GM21526 (cell line): ENCODE measurements around the gene SLC39A11.
A peak's percentile ranks its signal among the peaks of the same experiment; 100 is the strongest.

Experiments used
- ATAC-seq: cut with Tn5 transposase; IDR thresholded peaks from one replicate; pipeline ENCODE4 v1.9.1; 2021; ENCODE audit warnings: moderate library complexity; ENCODE audit not compliant: unreplicated experiment, low FRiP score

SLC39A11 gene

GRCh38 chr17:72734613-72735012, 357.9 kb downstream of the SLC39A11 start:
- ATAC-seq: no peak

GRCh38 chr17:72733619-72734282, 358.7 kb downstream of the SLC39A11 start:
- no peak for ATAC-seq

- no peak for ATAC-seq
Observed at GRCh38 chr17:72732893-72733618, 359.4 kb downstream of the SLC39A11 start.

- no peak for ATAC-seq
Observed at GRCh38 chr17:72730077-72730476, 362.4 kb downstream of the SLC39A11 start.

- ATAC-seq: peak; percentile 91
Observed at GRCh38 chr17:72726936-72727335, 365.6 kb downstream of the SLC39A11 start.

GRCh38 chr17:72725433-72726068, 366.9 kb downstream of the SLC39A11 start:
- ATAC-seq: peak; percentile 42

GRCh38 chr17:72724267-72724666, 368.2 kb downstream of the SLC39A11 start:
- ATAC-seq: no peak

- no peak for ATAC-seq
Observed at GRCh38 chr17:72723711-72724110, 368.8 kb downstream of the SLC39A11 start.

GRCh38 chr17:72720494-72720825, 372.0 kb downstream of the SLC39A11 start:
- ATAC-seq: no peak

- ATAC-seq: no peak
Observed at GRCh38 chr17:72719578-72720493, 372.7 kb downstream of the SLC39A11 start.

GRCh38 chr17:72719206-72719577, 373.3 kb downstream of the SLC39A11 start:
- no peak for ATAC-seq

GRCh38 chr17:72717676-72718075, 374.8 kb downstream of the SLC39A11 start:
- ATAC-seq: no peak

GRCh38 chr17:72717276-72717675, 375.2 kb downstream of the SLC39A11 start:
- no peak for ATAC-seq

- no peak for ATAC-seq
Observed at GRCh38 chr17:72715906-72716572, 376.4 kb downstream of the SLC39A11 start.

- ATAC-seq: no peak
Observed at GRCh38 chr17:72714357-72714966, 378.0 kb downstream of the SLC39A11 start.

GRCh38 chr17:72713701-72714100, 378.8 kb downstream of the SLC39A11 start:
- no peak for ATAC-seq

GRCh38 chr17:72711521-72712310, 380.8 kb downstream of the SLC39A11 start:
- no peak for ATAC-seq

- ATAC-seq: no peak
Observed at GRCh38 chr17:72710834-72711233, 381.7 kb downstream of the SLC39A11 start.

- ATAC-seq: no peak
Observed at GRCh38 chr17:72710202-72710601, 382.3 kb downstream of the SLC39A11 start.
